Hindlimb muscle (tissue), 1 donor: ENCODE data around the gene COCH. TPM values are rescaled to one million over a fixed set of nuclear protein-coding genes. Genes with fewer than 3 reads are reported as not detected.

Experiments
- DNase-seq: peaks from one replicate; pipeline ENCODE4 v3.0.0-alpha.2; 2013
- polyA plus RNA-seq: library from polyadenylated mRNA; unstranded; fragments of 120-200 nt; gene quantifications from one replicate; pipeline ENCODE4 v1.2.1, GENCODE V29; 2013; ENCODE audit not compliant: insufficient read length

The COCH gene
- 4.4 TPM for polyA plus RNA-seq

GRCh38 chr14:30874120-30874998 lies at the start of gene COCH:
Gene COCH, plus strand, starts transcription at chr14:30874559. Its CDS starts 380 bp downstream, at chr14:30874939.
- DNase-seq, result peak; percentile 49

GRCh38 chr14:30826070-30826469 lies 48.3 kb upstream of the COCH start:
- no peak for DNase-seq

GRCh38 chr14:30829853-30830252 lies 44.5 kb upstream of the COCH start:
- no peak for DNase-seq

- DNase-seq, result no peak
Observed at GRCh38 chr14:30834353-30834752, 40.0 kb upstream of the COCH start.

- DNase-seq, result no peak
Observed at GRCh38 chr14:30838351-30838750, 36.0 kb upstream of the COCH start.

GRCh38 chr14:30840086-30840779 lies 34.1 kb upstream of the COCH start:
- DNase-seq, result no peak

- DNase-seq, result no peak
Observed at GRCh38 chr14:30842431-30842830, 31.9 kb upstream of the COCH start.

GRCh38 chr14:30848449-30849240 lies 25.7 kb upstream of the COCH start:
- DNase-seq, result no peak

GRCh38 chr14:30849354-30849753 lies 25.0 kb upstream of the COCH start:
- DNase-seq, result no peak

- no peak for DNase-seq
Observed at GRCh38 chr14:30849983-30850382, 24.4 kb upstream of the COCH start.

- DNase-seq, result no peak
Observed at GRCh38 chr14:30853946-30854345, 20.4 kb upstream of the COCH start.

GRCh38 chr14:30854492-30854891 lies 19.9 kb upstream of the COCH start:
- DNase-seq, result no peak

GRCh38 chr14:30855345-30856037 lies 18.9 kb upstream of the COCH start:
- no peak for DNase-seq

GRCh38 chr14:30861200-30861599 lies 13.2 kb upstream of the COCH start:
- no peak for DNase-seq

GRCh38 chr14:30864934-30865333 lies 9.4 kb upstream of the COCH start:
- DNase-seq, result no peak

- DNase-seq, result no peak
Observed at GRCh38 chr14:30868736-30869135, 5.6 kb upstream of the COCH start.

GRCh38 chr14:30869551-30870155 lies 4.7 kb upstream of the COCH start:
- DNase-seq, result no peak

- no peak for DNase-seq
Observed at GRCh38 chr14:30872602-30873001, 1.8 kb upstream of the COCH start.

GRCh38 chr14:30873308-30874119 lies 845 bp upstream of the COCH start:
- DNase-seq, result no peak

GRCh38 chr14:30874999-30875787 lies 834 bp downstream of the COCH start:
- DNase-seq, result no peak

- no peak for DNase-seq
Observed at GRCh38 chr14:30875788-30876053, 1.4 kb downstream of the COCH start.
